Psoas muscle (tissue), 8 donors: Measurements from ENCODE around the gene LTB. TPM values are rescaled to one million over a fixed set of nuclear protein-coding genes. Genes with fewer than 3 reads are reported as not detected.

ENCODE experiments used
- ATAC-seq, 4 donors: fragments of 200-7000 bp; cut with Tn5 transposase; one replicate each; pipeline ENCODE4 v1.9.1; 2020; ENCODE audit warnings: moderate library complexity in 3 of 4, mild to moderate bottlenecking in 2 of 4
- DNase-seq, 2 donors: peaks; one replicate each; pipeline ENCODE4 v3.0.0-alpha.2; 2020
- H3K27ac ChIP-seq: fragments of 200-600 bp; one replicate; pipeline ENCODE4 v1.8.0; 2022
- H3K27me3 ChIP-seq, 3 donors: fragments of 200-600 bp in 1 of 3; one replicate each; pipeline versions ENCODE4 v1.6.1 to v1.8.0; 2013 to 2022; ENCODE audit warnings: low read length in 2 of 3, mild to moderate bottlenecking in 2 of 3, moderate library complexity in 1 of 3; ENCODE audit not compliant: insufficient read depth in 3 of 3
- H3K36me3 ChIP-seq, 2 donors: fragments of 200-600 bp in 1 of 2; one replicate each; pipeline versions ENCODE4 v1.6.1 to v1.8.0; 2013 to 2022; ENCODE audit warnings: low read depth in 1 of 2, mild to moderate bottlenecking in 1 of 2, moderate library complexity in 1 of 2; ENCODE audit not compliant: insufficient read depth in 1 of 2
- H3K4me1 ChIP-seq: fragments of 200-600 bp; one replicate; pipeline ENCODE4 v1.8.0; 2022
- H3K4me3 ChIP-seq: fragments of 200-600 bp; one replicate; pipeline ENCODE4 v1.8.0; 2022; ENCODE audit warnings: mild to moderate bottlenecking
- H3K9me3 ChIP-seq: fragments of 200-600 bp; one replicate; pipeline ENCODE4 v1.8.0; 2022
- CTCF ChIP-seq: fragments of 200-600 bp; IDR thresholded peaks from one replicate; pipeline ENCODE4 v1.8.0; 2022; ENCODE audit warnings: antibody characterized with exemption
- WGBS, 3 donors: extraction: QIAGEN DNeasy Blood & Tissue Kit; methylation state at CpG; one replicate each; pipeline versions ENCODE4 v1.1.6 to v1.1.7; 2013; 5-methylcytosine and 5-hydroxymethylcytosine counted together
- intact Hi-C, 2 donors: fragments of 100-400 bp; cut with DNase I; formaldehyde crosslinking; loops; one replicate each; pipeline versions ENCODE4 v1.11.0 to v1.14.2; 2022
- polyA plus RNA-seq, 3 donors: library from polyadenylated mRNA; stranded (reverse); fragments of 200-250 nt; gene quantifications; one replicate each; pipeline ENCODE4 v1.2.3, GENCODE V29; 2013
- total RNA-seq, 4 donors: library from RNA; stranded (reverse); fragmentation: NEBNext Ultra II Directional in 2 of 4; extraction: Animal tissue kit (Norgen Biotek cat#: 25700) in 2 of 4; gene quantifications; one replicate each; pipeline versions ENCODE4 v1.2.1 to v1.2.4, GENCODE V29; 2021 to 2023
- donor health status: healthy with polysubstance abuse.
- donor health status: DM: no; HTN: no; CAD: no; lungs with moderate emphysema.
- donor health status: Bipolar disorder and iron deficiency.
- donor health status: healthy.
- donor health status: DM: yes; HTN: yes; CAD: no.
- donor health status: DM: no; HTN: no; CAD: no.
- donor health status: DM: no; HTN: no; CAD: no.
- donor health status: DM: yes; HTN: yes; CAD: no.

LTB gene
- total and polyA plus RNA-seq, 7 donors, result 0.08 to 1.0 (median 0.71) TPM

DNA sequence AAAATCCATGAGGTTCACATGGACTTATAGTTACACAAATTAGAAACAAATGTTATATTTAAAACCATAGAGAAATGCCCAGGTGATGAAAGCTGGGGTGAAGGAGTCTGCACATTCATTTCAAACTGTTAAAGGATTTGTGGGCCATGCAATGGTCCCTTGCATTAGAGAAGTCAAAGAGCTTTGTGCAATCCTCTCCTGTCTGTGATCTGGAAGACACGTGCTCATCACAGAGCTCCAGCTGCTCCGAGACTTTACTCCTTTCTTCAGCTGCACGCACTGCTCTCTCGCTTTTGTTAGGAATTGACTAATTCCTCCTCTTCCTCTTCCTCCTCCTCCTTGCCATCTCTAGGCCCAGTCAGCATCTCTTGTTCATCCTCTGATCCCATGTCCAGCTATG is 28.7 kb upstream of the LTB start:
- intact Hi-C loops, result no loop called here
- WGBS, 3 donors, result 67 to 72% (median 71%) methylated on average over 4 of the region's 4 CpGs
- DNase-seq (no peak), ATAC-seq (no peak)
- Histone ChIP-seq H3K4me1 (no peaks in the 10 kb centered on the region), H3K9me3 (no peaks in the 10 kb centered on the region), H3K27ac (no peak overlapping the region), H3K27me3 (no peaks in the 10 kb centered on the region), H3K4me3 (no peak overlapping the region), H3K36me3 (no peaks in the 10 kb centered on the region)
- TF ChIP-seq CTCF, result no peak

DNA sequence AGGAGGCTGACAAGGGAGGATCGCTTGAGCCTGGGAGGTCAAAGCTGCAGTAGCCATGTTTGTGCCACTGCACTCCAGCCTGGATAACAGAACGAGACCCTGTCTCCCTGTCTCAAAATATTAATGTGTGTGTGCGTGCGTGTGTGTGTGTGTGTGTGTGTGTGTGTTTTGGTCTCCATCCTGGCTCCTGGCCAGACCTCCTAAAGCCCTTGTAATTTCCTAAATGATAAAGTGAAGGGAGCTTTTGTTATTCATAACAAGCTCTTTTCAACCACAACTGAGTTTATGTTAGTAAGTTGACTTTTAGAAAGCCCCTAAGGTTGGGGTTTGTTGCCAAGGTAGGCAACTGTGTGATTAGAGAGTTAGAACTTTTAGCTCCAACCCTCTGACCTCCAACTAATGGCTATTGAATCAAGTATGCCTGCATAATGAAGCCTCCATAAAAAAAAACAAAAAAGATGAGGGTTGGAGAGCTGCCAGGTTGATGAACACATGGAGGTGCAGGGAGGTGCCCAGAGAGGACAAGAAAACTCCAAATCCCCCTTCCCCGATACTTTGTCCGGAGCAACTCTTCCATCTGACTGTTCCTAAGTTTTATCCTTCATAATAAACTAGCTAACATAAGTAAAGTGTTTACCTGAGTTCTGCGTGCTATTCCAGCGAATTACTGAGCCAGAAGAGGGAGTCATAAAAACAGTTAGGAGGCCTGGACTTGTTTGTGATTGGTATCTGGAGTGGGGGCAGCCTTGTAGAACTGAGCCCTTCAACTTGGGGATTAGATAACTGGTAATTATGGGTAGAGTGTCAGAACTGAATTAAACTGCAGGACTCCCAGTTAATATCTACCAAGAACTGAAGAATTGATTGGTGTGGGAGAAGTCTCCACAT is 27.5 kb upstream of the LTB start:
- intact Hi-C loops, result no loop called here

DNA sequence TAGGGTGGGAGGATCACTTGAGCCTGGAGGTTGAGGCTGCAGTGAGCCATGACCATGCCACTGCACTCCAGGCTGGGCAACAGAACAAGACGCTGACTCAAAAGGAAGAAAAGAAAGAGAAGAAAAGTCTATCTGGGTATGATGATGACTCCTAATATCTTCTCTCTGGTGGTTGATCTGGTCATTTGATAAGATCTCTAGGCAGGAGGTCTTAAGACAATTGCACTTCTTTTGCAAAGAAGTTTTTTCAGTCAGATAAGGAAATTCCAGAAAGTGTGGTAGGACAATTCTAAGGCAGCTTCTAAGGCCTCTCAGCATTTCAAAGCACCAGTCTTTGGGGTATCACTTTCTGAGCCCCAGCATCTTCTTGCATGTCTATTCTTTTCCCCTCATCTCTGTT is 25.1 kb upstream of the LTB start:
- no peak for TF ChIP-seq CTCF
- ATAC-seq, result no peak
- Histone ChIP-seq H3K4me3 (no peak overlapping the region), H3K27me3 (no peaks in the 10 kb centered on the region), H3K36me3 (no peaks in the 10 kb centered on the region), H3K27ac (no peak overlapping the region), H3K9me3 (no peaks in the 10 kb centered on the region), H3K4me1 (no peaks in the 10 kb centered on the region)
- 81 to 100% (median 100%) methylated on average over 1 of the region's 1 CpG for WGBS, 3 donors
- intact Hi-C loops, result no loop called here
- DNase-seq, result no peak

More for the DNA sequence above, 27.5 kb upstream of the LTB start:
- no peaks in the 10 kb centered on the region for H3K27me3 ChIP-seq
- no peaks in the 10 kb centered on the region for H3K36me3 ChIP-seq
- 73 to 76% (median 74%) methylated on average over 8 of the region's 8 CpGs for WGBS, 3 donors
- H3K9me3 ChIP-seq, result no peaks in the 10 kb centered on the region
- no peak overlapping the region for H3K27ac ChIP-seq
- no peak overlapping the region for H3K4me3 ChIP-seq
- ATAC-seq (no peak), DNase-seq (no peak)
- no peak for TF ChIP-seq CTCF
- H3K4me1 ChIP-seq, result no peaks in the 10 kb centered on the region

DNA sequence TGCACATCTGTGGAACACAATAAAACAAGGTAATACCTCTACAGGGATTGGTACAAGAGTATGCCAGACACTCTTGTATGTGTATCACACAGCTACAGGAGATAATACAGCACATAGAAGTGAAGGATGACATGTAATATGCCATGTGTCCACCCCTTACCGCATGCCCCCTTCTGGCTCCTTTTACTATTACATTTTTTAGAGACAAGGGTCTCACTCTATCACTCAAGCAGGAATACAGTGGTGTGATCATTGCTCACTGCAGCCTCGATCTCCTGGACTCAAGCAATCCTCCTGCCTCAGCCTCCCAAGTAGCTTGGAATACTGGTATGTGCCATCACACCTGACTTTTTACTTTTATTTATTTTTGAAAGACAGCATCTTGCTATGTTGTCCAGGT is 14.8 kb upstream of the LTB start:
- Histone ChIP-seq H3K27ac (no peak overlapping the region), H3K27me3 (no peaks in the 10 kb centered on the region), H3K4me1 (no peaks in the 10 kb centered on the region), H3K4me3 (no peak overlapping the region), H3K36me3 (no peaks in the 10 kb centered on the region), H3K9me3 (no peaks in the 10 kb centered on the region)
- 21 to 28% (median 23%) methylated on average over 2 of the region's 2 CpGs for WGBS, 3 donors
- peak; percentile 23 for TF ChIP-seq CTCF
- intact Hi-C loops, result loop anchor here (2.0 to 5.0 kb wide), 2 partner anchors 16 to 105 kb away; no protein-coding TSS in a partner anchor
- DNase-seq (no peak), ATAC-seq (peak in 2 of 4 donors; percentile 27 to 41)
